ENCODE data around the gene IL4.

DNA sequence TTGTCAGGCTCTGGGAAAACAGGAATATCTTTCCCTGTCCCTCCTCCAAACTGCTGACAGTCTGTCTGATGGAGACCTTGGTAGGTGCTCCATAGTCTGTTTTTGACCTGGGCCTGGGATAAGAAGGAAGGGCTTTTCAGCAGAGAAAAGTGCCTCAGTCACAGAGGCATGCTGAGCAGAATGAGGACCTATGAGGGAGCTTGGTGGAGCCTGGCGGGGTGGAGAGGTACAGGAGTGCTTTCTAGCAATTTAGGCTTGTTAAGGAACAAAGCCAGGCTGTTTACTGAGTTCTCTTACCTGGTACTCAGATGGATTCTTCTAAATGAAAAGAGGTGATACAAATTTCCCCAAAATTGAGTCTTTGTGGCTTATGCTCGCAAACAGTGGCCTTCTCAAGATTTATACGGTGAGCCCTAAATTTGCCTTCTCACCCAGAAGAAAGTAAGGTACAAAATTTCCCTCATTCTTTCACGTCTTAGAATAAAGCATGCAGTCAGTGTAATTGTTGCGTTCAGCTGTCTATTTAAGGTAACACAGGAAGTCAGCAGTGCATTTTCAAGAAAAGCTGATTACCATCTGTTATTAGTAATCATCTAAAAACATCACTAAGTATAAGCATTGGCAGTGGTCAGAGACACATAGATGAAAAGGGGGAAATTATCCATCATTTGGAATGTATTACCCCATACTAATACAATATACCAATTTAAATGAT, 44.4 kb upstream of the IL4 start:
- TF ChIP-seq, protein P1, sequence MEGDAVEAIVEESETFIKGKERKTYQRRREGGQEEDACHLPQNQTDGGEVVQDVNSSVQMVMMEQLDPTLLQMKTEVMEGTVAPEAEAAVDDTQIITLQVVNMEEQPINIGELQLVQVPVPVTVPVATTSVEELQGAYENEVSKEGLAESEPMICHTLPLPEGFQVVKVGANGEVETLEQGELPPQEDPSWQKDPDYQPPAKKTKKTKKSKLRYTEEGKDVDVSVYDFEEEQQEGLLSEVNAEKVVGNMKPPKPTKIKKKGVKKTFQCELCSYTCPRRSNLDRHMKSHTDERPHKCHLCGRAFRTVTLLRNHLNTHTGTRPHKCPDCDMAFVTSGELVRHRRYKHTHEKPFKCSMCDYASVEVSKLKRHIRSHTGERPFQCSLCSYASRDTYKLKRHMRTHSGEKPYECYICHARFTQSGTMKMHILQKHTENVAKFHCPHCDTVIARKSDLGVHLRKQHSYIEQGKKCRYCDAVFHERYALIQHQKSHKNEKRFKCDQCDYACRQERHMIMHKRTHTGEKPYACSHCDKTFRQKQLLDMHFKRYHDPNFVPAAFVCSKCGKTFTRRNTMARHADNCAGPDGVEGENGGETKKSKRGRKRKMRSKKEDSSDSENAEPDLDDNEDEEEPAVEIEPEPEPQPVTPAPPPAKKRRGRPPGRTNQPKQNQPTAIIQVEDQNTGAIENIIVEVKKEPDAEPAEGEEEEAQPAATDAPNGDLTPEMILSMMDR (IDR thresholded peaks at IDR 0.05) = no peak
- TF ChIP-seq POLR2A (IDR thresholded peaks at IDR 0.05) = no peak

All from uterus (tissue), 2 donors.